ENCODE data around the gene TLCD5.
A peak's percentile ranks its signal among the peaks of the same experiment; 100 is the strongest.

TLCD5 gene

GRCh38 chr11:120338107-120338933 lies 13.2 kb downstream of the TLCD5 start:
- no peak for DNase-seq

GRCh38 chr11:120339394-120339890 lies 14.3 kb downstream of the TLCD5 start:
- no peak for DNase-seq

DNA sequence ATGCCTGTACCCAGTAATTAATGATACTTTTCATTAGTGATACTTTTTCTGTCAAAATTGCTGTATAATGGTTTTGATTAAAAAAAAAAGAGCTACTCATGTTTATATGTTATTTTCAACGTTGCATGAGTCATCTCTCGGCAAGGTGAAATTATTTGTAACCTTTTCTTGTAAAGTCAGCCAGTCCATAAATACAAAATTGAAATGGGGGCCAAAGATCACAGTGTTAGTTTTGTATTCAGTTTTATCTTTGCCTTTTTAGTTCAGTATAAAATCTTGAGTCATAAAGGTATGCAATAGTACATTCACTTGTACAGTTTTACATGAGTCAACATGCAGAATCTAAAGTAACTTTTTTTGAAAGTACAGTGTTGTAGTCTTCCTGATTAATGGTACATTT lies 15.4 kb downstream of the TLCD5 start:
- DNase-seq: no peak

DNA sequence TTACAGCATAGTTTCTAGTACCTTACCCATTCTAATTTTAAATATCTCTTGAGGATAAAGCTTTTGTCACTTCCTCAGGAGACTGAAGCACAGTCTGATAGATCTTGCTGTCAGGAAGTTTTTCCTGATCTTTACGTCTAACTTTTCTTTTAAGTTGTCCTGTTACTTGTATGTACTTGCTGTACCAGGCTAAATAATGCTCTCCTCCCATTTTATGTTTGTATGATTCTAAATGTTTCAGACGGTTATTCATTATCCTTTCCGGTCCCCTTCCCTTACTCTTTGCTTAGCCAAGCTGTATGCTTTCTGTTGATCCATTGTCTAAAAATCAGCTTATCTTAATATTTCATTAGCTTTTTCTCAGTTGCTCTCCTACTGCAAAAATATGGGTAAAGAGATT lies 17.1 kb downstream of the TLCD5 start:
- no peak for DNase-seq

DNA sequence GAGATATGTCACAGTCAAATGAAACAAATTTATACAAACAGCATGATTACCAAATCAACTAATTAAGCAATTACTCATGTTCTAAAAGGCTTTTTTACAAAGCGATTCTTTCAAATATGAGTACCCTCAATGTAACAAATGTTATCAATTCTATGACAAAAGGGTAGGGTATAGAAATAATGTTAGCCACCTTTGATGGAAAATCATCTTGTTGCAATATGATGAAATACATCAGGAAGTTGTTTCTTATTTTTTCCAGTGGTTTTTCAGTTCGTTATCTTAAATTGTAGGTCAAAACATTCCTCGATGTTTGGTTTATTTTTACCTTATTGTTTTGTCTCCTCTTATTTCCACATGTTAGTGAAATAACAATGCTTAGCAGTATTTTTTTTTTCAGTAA lies 17.6 kb downstream of the TLCD5 start:
- DNase-seq: no peak

DNA sequence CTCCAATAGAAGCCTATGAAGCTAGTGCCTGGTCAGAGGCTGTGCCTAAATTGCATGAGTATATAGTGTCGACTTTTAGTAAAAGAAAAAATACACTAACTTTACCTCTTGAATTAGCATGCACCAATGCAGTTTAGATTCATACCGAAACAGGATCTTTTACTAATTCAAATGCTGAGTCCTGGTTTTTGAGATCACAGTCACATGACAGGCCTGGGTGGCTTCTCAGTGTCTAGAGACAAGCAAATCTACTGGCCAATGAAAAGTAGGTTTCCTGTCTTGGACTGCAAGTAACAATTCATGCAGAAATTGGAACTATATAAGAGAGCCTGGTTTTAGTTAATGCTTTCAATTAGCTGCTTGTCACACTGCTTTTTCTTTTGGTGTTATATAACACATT lies 18.3 kb downstream of the TLCD5 start:
- DNase-seq: peak; percentile 56

DNA sequence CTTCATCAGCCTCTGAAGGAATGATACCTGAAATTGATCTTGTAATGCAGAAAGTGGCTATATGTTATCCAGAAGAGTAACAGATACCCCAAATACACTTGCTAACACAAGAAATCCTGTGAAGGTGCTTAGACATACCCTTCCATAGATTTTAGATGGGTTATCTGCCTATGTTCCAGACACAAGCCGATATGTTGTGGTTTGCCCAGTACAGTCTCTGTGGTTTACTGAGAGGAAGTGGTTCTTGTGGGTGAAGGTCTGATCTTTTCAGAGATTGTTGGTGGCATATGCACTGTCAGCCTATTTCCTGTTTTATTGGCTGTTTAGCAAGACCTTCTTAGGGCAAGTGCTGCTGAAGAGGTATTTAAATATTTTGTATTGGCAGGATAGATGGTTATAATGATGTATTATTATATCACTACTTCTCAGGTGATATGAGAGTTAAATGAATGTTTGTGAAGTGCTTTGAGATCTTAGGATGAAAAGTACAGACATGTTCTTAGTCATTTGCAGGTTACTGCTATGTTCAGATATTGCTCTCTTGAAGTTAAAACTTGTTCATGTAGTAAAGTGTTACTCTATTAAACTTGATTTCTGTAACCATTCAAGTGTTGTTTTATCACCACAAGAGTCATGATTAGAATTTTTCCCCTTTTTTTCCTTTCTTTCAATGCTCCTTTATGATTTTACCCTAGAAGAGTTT lies 19.4 kb downstream of the TLCD5 start:
- peak; percentile 73 for DNase-seq

GRCh38 chr11:120346233-120346632 lies 21.1 kb downstream of the TLCD5 start:
- no peak for DNase-seq

- no peak for DNase-seq
These were observed 25.5 kb downstream of the TLCD5 start for GRCh38 chr11:120350637-120351036.

DNA sequence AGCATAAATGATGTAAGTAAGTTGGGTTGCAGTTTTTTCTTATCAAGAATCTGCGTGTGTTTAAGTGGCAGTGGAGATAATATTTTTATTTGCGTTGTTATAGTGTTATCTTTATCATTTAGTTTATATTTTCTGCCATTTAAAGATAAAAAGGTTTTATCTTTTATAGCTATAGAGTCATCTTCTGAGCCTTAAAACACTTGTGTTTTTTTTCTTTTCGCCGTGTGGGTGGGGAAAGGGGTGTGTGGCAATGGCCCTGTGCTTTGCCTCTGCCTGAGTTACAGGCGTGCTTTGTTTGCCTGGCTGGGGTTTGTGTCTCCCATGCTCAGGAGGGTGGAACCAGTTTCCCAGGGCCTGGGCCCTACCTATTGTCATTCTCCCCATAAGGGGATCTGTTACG lies 27.3 kb downstream of the TLCD5 start:
- DNase-seq: no peak

GRCh38 chr11:120354068-120354467 lies 29.0 kb downstream of the TLCD5 start:
- no peak for DNase-seq

- DNase-seq: no peak
These were observed 29.7 kb downstream of the TLCD5 start for GRCh38 chr11:120354779-120355178.

- no peak for DNase-seq
These were observed 32.5 kb downstream of the TLCD5 start for GRCh38 chr11:120357620-120358019.

GRCh38 chr11:120358729-120359128 lies 33.6 kb downstream of the TLCD5 start:
- no peak for DNase-seq

GRCh38 chr11:120363436-120363835 lies 38.3 kb downstream of the TLCD5 start:
- no peak for DNase-seq

DNA sequence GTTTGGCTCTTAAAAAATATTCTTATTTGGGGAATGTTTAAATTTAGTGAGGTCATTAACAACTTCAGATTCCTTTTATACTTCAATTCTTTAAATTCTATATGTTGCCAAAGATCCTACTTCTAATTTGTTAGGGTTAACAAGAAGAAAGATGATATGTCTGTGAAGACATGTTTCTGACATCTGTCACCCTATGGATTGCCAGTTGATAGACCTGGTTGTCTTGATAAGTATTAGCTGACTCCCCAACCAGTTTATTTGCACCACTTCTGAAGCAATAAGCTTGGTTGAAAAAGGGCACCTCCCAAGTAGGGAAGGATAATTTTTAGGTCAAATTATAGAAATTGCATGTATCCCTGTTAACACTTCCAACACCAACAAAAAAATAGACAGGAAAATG lies 40.4 kb downstream of the TLCD5 start:
- DNase-seq: no peak

- no peak for DNase-seq
These were observed 47.2 kb downstream of the TLCD5 start for GRCh38 chr11:120372296-120372695.

DNA sequence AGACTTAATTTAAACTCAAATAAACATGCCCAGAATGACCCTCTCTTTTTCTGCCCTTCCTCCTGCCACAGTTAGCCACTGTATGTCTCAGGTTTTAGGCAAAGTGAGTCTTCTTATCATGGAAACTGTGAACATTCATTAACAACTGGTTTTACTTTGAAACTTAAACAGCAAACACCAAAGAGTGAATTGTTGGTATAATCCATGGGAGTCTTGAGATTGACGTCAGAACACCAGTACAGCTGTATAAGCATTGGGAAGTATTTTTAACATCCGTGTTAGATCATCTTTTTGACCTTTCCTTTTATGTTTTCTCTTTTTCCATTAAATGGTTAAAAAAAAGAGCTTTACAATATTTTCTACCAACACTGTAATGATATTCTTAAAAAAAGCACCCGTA lies 50.0 kb downstream of the TLCD5 start:
- no peak for DNase-seq

- no peak for DNase-seq
These were observed 51.6 kb downstream of the TLCD5 start for GRCh38 chr11:120376547-120377182.

DNA sequence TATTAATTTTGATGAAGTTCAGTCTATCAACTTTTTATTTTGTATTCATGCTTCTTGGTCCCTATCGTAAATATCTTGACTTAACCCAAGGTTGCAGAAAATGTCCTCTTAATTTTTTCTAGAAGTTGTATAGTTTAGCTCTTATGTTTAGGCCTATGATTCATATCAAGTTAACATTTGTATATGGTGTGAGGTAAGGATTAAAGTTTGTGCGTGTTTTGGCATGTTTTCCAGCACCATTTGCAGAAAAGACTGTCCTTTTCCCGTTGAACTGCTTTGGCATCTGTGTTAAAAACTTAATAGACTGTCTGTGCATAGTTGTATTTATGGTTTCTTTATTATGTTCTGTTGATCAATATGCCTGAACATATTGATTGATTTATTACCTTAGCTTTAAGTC lies 53.4 kb downstream of the TLCD5 start:
- no peak for DNase-seq

- no peak for DNase-seq
These were observed 56.3 kb downstream of the TLCD5 start for GRCh38 chr11:120381401-120381800.

Measured in suppressor macrophage treated with lipopolysaccharide for 4 hours (primary cell).